Natural killer cell (primary cell): ENCODE results near the gene USF3. TPM values are rescaled to one million over a fixed set of nuclear protein-coding genes. Genes with fewer than 3 reads are reported as not detected.

ENCODE experiments used
- ATAC-seq, 3 donors: fragments of 150-1000 bp in 2 of 3; fragments of 200-7000 bp in 1 of 3; cut with Tn5 transposase; 1 replicate in 1 of 3; 2 replicates in 2 of 3; pipeline ENCODE4 v1.10.0; 2021; ENCODE audit warnings: mild to moderate bottlenecking in 2 of 3, moderate library complexity in 2 of 3
- DNase-seq, 2 donors: peaks; one replicate each; pipeline versions ENCODE4 v3.0.0 to v3.0.0-alpha.2; 2013 to 2021; ENCODE audit warnings: mixed read lengths in 1 of 2
- H3K27ac ChIP-seq: one replicate; pipeline ENCODE4 v1.5.1; 2013; ENCODE audit warnings: mild to moderate bottlenecking, low read length
- H3K27me3 ChIP-seq: one replicate; pipeline ENCODE4 v1.6.1; 2013; ENCODE audit warnings: low read length; ENCODE audit not compliant: control insufficient read depth, insufficient read depth
- H3K36me3 ChIP-seq: one replicate; pipeline ENCODE4 v1.6.1; 2013; ENCODE audit warnings: low read length; ENCODE audit not compliant: control insufficient read depth, insufficient read depth
- H3K4me1 ChIP-seq: one replicate; pipeline ENCODE4 v1.6.1; 2013; ENCODE audit warnings: low read length; ENCODE audit not compliant: control insufficient read depth, insufficient read depth
- H3K4me3 ChIP-seq: one replicate; pipeline ENCODE4 v1.5.1; 2013; ENCODE audit warnings: low read length
- H3K9me3 ChIP-seq: one replicate; pipeline ENCODE4 v1.6.1; 2013; ENCODE audit warnings: low read length; ENCODE audit not compliant: control insufficient read depth, insufficient read depth
- H3K27ac Mint-ChIP-seq, 2 donors: one replicate each; pipeline ENCODE4 v1.8.0; 2022; ENCODE audit warnings: mild to moderate bottlenecking in 2 of 2, mixed read lengths in 2 of 2, moderate library complexity in 1 of 2
- H3K27me3 Mint-ChIP-seq, 2 donors: one replicate each; pipeline ENCODE4 v1.8.0; 2022; ENCODE audit warnings: low read depth in 2 of 2, mixed read lengths in 2 of 2
- H3K36me3 Mint-ChIP-seq: one replicate; pipeline ENCODE4 v1.8.0; 2022; ENCODE audit warnings: mixed read lengths
- H3K4me1 Mint-ChIP-seq, 2 donors: one replicate each; pipeline ENCODE4 v1.8.0; 2022; ENCODE audit warnings: mixed read lengths in 2 of 2
- H3K4me3 Mint-ChIP-seq: one replicate; pipeline ENCODE4 v1.8.0; 2022; ENCODE audit warnings: mild to moderate bottlenecking, moderate library complexity, mixed read lengths
- H3K9me3 Mint-ChIP-seq, 2 donors: one replicate each; pipeline ENCODE4 v1.8.0; 2022; ENCODE audit warnings: mixed read lengths in 2 of 2
- WGBS: methylation state at CpG from one replicate; pipeline ENCODE4 v1.1.7; 2013; ENCODE audit warnings: missing lambda C conversion rate; ENCODE audit not compliant: insufficient coverage; 5-methylcytosine and 5-hydroxymethylcytosine counted together
- intact Hi-C: fragments of 100-400 bp; cut with micrococcal nuclease; formaldehyde crosslinking; loops from one replicate; pipeline ENCODE4 v1.14.2; 2022
- total RNA-seq, 4 donors: library from RNA; stranded (reverse); fragments of 120-200 nt in 1 of 4; gene quantifications; one replicate each; pipeline versions ENCODE4 v1.2.3 to v1.2.4, GENCODE V29; 2013 to 2022
- TF ChIP-seq, protein P1 (sequence below): fragments of 200-600 bp; IDR thresholded peaks from one replicate; pipeline ENCODE4 v1.8.0; 2022; ENCODE audit warnings: antibody characterized with exemption

The USF3 gene, protein sequence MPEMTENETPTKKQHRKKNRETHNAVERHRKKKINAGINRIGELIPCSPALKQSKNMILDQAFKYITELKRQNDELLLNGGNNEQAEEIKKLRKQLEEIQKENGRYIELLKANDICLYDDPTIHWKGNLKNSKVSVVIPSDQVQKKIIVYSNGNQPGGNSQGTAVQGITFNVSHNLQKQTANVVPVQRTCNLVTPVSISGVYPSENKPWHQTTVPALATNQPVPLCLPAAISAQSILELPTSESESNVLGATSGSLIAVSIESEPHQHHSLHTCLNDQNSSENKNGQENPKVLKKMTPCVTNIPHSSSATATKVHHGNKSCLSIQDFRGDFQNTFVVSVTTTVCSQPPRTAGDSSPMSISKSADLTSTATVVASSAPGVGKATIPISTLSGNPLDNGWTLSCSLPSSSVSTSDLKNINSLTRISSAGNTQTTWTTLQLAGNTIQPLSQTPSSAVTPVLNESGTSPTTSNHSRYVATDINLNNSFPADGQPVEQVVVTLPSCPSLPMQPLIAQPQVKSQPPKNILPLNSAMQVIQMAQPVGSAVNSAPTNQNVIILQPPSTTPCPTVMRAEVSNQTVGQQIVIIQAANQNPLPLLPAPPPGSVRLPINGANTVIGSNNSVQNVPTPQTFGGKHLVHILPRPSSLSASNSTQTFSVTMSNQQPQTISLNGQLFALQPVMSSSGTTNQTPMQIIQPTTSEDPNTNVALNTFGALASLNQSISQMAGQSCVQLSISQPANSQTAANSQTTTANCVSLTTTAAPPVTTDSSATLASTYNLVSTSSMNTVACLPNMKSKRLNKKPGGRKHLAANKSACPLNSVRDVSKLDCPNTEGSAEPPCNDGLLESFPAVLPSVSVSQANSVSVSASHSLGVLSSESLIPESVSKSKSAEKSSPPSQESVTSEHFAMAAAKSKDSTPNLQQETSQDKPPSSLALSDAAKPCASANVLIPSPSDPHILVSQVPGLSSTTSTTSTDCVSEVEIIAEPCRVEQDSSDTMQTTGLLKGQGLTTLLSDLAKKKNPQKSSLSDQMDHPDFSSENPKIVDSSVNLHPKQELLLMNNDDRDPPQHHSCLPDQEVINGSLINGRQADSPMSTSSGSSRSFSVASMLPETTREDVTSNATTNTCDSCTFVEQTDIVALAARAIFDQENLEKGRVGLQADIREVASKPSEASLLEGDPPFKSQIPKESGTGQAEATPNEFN (N-terminal part only)
- 10 to 100 TPM; 38.0 to 43.0 (median 41.8) TPM for total RNA-seq
- total RNA-seq (2013), result 39.4 TPM

DNA sequence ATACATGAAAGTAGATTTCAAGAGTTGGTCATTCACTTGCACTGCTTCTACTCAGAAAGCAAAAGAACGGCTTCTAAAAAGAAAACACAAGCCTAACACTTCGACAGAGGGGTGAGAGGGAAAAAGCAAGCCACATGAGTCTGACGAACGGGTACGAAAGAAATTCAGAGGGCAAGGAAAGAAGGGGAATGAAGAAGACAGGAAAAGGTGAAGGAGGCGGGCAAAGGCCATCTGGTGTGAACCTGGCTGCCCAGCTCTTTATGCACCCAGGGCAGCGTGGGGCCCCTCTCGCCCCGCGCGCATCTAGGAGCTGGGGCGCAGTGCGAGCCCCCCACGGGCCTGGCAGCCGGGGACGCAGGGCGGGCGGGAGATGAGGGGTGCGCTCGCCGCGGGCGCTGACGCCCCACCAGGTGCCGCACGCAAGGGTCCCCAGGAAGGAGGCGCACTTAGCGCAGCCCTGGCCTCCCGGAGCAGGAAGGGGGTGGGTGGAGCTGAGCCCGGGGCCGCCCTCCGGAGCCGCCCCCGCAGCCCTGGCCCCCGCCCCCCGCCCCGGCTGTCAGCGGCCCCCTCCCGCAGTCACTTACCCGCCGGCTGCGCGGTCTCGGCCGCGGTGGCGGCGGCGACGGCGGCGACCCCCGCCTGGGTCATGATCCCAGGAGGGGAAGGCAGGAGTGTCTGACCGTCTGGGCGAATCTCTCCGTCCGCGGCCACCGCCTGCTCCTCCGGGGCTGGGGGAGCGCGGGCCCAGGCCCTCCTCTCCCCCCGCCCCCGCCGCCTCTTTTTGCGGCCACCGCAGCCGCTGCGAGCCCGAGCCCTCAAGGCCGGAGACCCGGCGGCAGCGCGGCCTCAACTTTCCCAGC, at the start of gene USF3:
Gene USF3 (minus strand): TSS at position 857 of the 860 bp plus-strand sequence. CDS start 21,764 bp downstream, outside the sequence.
- Histone ChIP-seq H3K9me3 (no peaks in the 10 kb centered on the region), H3K27me3 (no peaks in the 10 kb centered on the region), H3K36me3 (no peaks in the 10 kb centered on the region), H3K4me3 (peak within 1 kb of the TSS; percentile 83), H3K4me1 (peaks cover 9% of the 10 kb centered on the region), H3K27ac (peak within 1 kb of the TSS; percentile 90)
- TF ChIP-seq, protein P1, sequence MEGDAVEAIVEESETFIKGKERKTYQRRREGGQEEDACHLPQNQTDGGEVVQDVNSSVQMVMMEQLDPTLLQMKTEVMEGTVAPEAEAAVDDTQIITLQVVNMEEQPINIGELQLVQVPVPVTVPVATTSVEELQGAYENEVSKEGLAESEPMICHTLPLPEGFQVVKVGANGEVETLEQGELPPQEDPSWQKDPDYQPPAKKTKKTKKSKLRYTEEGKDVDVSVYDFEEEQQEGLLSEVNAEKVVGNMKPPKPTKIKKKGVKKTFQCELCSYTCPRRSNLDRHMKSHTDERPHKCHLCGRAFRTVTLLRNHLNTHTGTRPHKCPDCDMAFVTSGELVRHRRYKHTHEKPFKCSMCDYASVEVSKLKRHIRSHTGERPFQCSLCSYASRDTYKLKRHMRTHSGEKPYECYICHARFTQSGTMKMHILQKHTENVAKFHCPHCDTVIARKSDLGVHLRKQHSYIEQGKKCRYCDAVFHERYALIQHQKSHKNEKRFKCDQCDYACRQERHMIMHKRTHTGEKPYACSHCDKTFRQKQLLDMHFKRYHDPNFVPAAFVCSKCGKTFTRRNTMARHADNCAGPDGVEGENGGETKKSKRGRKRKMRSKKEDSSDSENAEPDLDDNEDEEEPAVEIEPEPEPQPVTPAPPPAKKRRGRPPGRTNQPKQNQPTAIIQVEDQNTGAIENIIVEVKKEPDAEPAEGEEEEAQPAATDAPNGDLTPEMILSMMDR, result peak; percentile 12
- DNase-seq (peak; percentile 76 to 93), ATAC-seq (peak; percentile 70 to 85 (median 73))
- intact Hi-C loops, result loop anchor here (2.0 to 10.0 kb wide), 6 partner anchors 163 to 1451 kb away; partner anchors contain the start of genes CCDC191, QTRT2, SIDT1 and SPICE1
- no peaks in the 10 kb centered on the region for H3K27me3 Mint-ChIP-seq
- H3K4me3 Mint-ChIP-seq, result peak within 1 kb of the TSS; percentile 98
- H3K36me3 Mint-ChIP-seq, result no peaks in the 10 kb centered on the region
- H3K9me3 Mint-ChIP-seq, result no peaks in the 10 kb centered on the region
- H3K4me1 Mint-ChIP-seq, result peaks cover 20 to 21% of the 10 kb centered on the region in 2 donors
- H3K27ac Mint-ChIP-seq, result peak within 1 kb of the TSS; percentile 90 to 92
- WGBS, result under 1% methylated on average over 66 of the region's 75 CpGs

DNA sequence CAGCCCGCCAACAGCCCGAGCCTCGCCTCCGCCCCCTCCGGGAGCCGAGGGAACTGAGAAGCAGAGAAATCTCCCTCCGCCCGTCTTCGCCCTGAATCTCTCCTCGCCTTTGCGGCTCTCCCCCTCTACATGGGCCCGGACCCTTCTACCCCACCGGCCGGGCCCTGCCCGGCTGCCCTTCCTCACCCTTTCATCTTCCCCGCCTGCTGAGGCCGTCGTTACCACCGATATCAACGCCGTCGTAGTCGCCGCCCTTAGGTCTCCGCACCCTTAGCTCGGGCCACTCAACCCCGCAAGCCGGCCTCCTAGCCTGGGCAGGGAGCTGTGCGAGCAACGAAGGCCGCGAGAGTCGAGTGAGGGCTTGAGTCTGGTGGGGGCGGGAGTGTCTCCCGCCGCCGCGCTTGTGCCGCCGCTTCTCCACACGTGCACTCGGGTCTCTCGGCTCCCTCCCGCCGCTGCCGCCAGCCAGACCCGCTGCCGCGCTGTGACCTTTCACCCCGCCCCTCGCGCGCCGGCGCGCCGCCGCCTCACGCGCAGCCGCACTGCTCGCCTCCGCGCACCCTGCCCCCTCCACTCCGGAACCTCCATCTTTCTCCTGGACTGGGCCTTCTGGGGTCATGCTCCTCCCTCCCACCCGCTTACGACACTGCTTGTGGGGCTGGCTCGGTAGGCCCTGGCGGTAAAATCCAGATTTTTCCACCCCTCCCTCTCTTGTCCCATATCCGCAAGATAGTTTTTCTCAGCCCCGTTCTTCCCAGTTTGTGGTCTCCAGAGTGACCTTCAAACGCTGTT, 49.5 kb upstream of the USF3 start, which contains the start of gene NAA50:
Gene NAA50 (minus strand): TSS at position 494 of the 792 bp plus-strand sequence. CDS start 300 bp downstream, at position 194.
- peak within 1 kb of the TSS; percentile 93 to 100 for H3K27ac Mint-ChIP-seq
- WGBS, result under 1% methylated on average over 71 of the region's 72 CpGs

More for the DNA sequence above, 49.5 kb upstream of the USF3 start, which contains the start of gene NAA50:
- Mint-ChIP-seq H3K27me3 (no peaks in the 10 kb centered on the region), H3K4me3 (peak within 1 kb of the TSS; percentile 100), H3K9me3 (no peaks in the 10 kb centered on the region), H3K4me1 (peaks cover 79 to 80% of the 10 kb centered on the region in 2 donors), H3K36me3 (no peaks in the 10 kb centered on the region)
- TF ChIP-seq, protein P1, result no peak
- DNase-seq, result peak; percentile 87 to 97
- H3K9me3 ChIP-seq, result no peaks in the 10 kb centered on the region
- intact Hi-C loops, result loop anchor here (1.0 to 5.0 kb wide), 8 partner anchors 10 to 1401 kb away; partner anchors contain the start of genes ATG3, SIDT1, SLC35A5 and ZBTB20
- peak within 1 kb of the TSS; percentile 96 for H3K27ac ChIP-seq
- peak; percentile 70 to 89 (median 79) for ATAC-seq
- peak within 1 kb of the TSS; percentile 89 for H3K4me3 ChIP-seq
- no peaks in the 10 kb centered on the region for H3K27me3 ChIP-seq
- H3K36me3 ChIP-seq, result no peaks in the 10 kb centered on the region
- H3K4me1 ChIP-seq, result peaks cover 25% of the 10 kb centered on the region
